ENCODE results near the gene COMMD10. TPM values are rescaled to one million over a fixed set of nuclear protein-coding genes. Genes with fewer than 3 reads are reported as not detected.

Gene COMMD10
- total and polyA plus RNA-seq, 2 experiments from 2014 or later, result 26.0 to 38.9 TPM

GRCh38 chr5:116280149-116280803 lies 195.5 kb downstream of the COMMD10 start:
- no peak for TF ChIP-seq EZH2phosphoT487 (IDR thresholded peaks at IDR 0.05; ENCODE audit: insufficient read depth, low read depth)
- no peak for TF ChIP-seq EZH2 (IDR thresholded peaks at IDR 0.05; ENCODE audit: insufficient read depth, poor library complexity, severe bottlenecking)
- DNase-seq, result no peak
- Histone ChIP-seq H3K4me3 (no peak overlapping the region), H3K27ac (no peak overlapping the region), H3K27me3 (replicated peaks; ENCODE audit: insufficient read depth) (no peaks in the 10 kb centered on the region), H3K9ac (no peak overlapping the region), H3K36me3 (ENCODE audit: low read depth) (peaks cover 7% of the 10 kb centered on the region; the same call in 1 of the 2 replicates), H3K9me2 (ENCODE audit: insufficient read depth) (no peaks in the 10 kb centered on the region), H3K9me3 (ENCODE audit: low read depth) (no peaks in the 10 kb centered on the region), H3F3A (ENCODE audit: insufficient read depth) (no peaks in the 10 kb centered on the region), H2AFZ (no peak overlapping the region), H3K79me2 (ENCODE audit: insufficient read depth) (no peaks in the 10 kb centered on the region), H3K4me2 (ENCODE audit: unreplicated experiment) (no peak overlapping the region), H4K20me1 (ENCODE audit: insufficient read depth) (no peaks in the 10 kb centered on the region), H3K4me1 (ENCODE audit: insufficient read depth) (no peaks in the 10 kb centered on the region)
- in situ Hi-C loops (cut with MboI), result no loop called here
- 93 to 96% methylated on average over 5 of the region's 5 CpGs for WGBS, 2 experiments (ENCODE audit: low coverage in 1 of 2, low lambda C conversion rate in 2 of 2, missing lambda C conversion rate in 2 of 2)

- Histone ChIP-seq H3K9ac (peak overlapping the region; percentile 36), H3K27me3 (replicated peaks; ENCODE audit: insufficient read depth) (no peaks in the 10 kb centered on the region), H3F3A (ENCODE audit: insufficient read depth) (no peaks in the 10 kb centered on the region), H3K4me3 (peak overlapping the region; percentile 30; the same call in 1 of the 2 replicates), H3K79me2 (ENCODE audit: insufficient read depth) (no peaks in the 10 kb centered on the region), H4K20me1 (ENCODE audit: insufficient read depth) (no peaks in the 10 kb centered on the region), H2AFZ (peak overlapping the region; percentile 18; the same call in 1 of the 2 replicates), H3K36me3 (ENCODE audit: low read depth) (peaks cover 7% of the 10 kb centered on the region; the same call in 1 of the 2 replicates), H3K4me2 (ENCODE audit: unreplicated experiment) (peak overlapping the region; percentile 63), H3K9me2 (ENCODE audit: insufficient read depth) (no peaks in the 10 kb centered on the region), H3K9me3 (ENCODE audit: low read depth) (no peaks in the 10 kb centered on the region), H3K27ac (no peak overlapping the region), H3K4me1 (ENCODE audit: insufficient read depth) (no peaks in the 10 kb centered on the region)
- 3 to 10% methylated on average over 1 of the region's 1 CpG for WGBS, 2 experiments (ENCODE audit: low coverage in 1 of 2, low lambda C conversion rate in 2 of 2, missing lambda C conversion rate in 2 of 2)
- DNase-seq, result no peak
- in situ Hi-C loops (cut with MboI), result no loop called here
- no peak for TF ChIP-seq EZH2phosphoT487 (IDR thresholded peaks at IDR 0.05; ENCODE audit: insufficient read depth, low read depth)
- TF ChIP-seq EZH2 (IDR thresholded peaks at IDR 0.05; ENCODE audit: insufficient read depth, poor library complexity, severe bottlenecking), result no peak
These were observed 196.5 kb downstream of the COMMD10 start for GRCh38 chr5:116281309-116281708.

- Histone ChIP-seq H3K36me3 (ENCODE audit: low read depth) (0 out of 2 replicates have a peak, but pooled peaks cover 4% of the 10 kb centered on the region), H3K79me2 (ENCODE audit: insufficient read depth) (no peaks in the 10 kb centered on the region), H3K4me2 (ENCODE audit: unreplicated experiment) (no peak overlapping the region), H3K9me2 (ENCODE audit: insufficient read depth) (no peaks in the 10 kb centered on the region), H3F3A (ENCODE audit: insufficient read depth) (no peaks in the 10 kb centered on the region), H3K4me1 (ENCODE audit: insufficient read depth) (no peaks in the 10 kb centered on the region), H3K4me3 (no peak overlapping the region), H4K20me1 (ENCODE audit: insufficient read depth) (no peaks in the 10 kb centered on the region), H3K27ac (no peak overlapping the region), H2AFZ (no peak overlapping the region), H3K9me3 (ENCODE audit: low read depth) (no peaks in the 10 kb centered on the region), H3K9ac (no peak overlapping the region), H3K27me3 (replicated peaks; ENCODE audit: insufficient read depth) (no peaks in the 10 kb centered on the region)
- TF ChIP-seq EZH2phosphoT487 (IDR thresholded peaks at IDR 0.05; ENCODE audit: insufficient read depth, low read depth) (no peak), EZH2 (IDR thresholded peaks at IDR 0.05; ENCODE audit: insufficient read depth, poor library complexity, severe bottlenecking) (no peak)
- DNase-seq, result no peak
- in situ Hi-C loops (cut with MboI), result no loop called here
- WGBS, 2 experiments (ENCODE audit: low coverage in 1 of 2, low lambda C conversion rate in 2 of 2, missing lambda C conversion rate in 2 of 2), result 88 to 91% methylated on average over 2 of the region's 2 CpGs
These were observed 203.7 kb downstream of the COMMD10 start for GRCh38 chr5:116288524-116288923.

- DNase-seq, result no peak
- no peaks in the 10 kb centered on the region for H3K27me3 ChIP-seq (replicated peaks; ENCODE audit: insufficient read depth)
- no peaks in the 10 kb centered on the region for H3F3A ChIP-seq (ENCODE audit: insufficient read depth)
- H3K9ac ChIP-seq, result no peak overlapping the region
- no peaks in the 10 kb centered on the region for H4K20me1 ChIP-seq (ENCODE audit: insufficient read depth)
- no peak overlapping the region for H3K27ac ChIP-seq
- 0 out of 2 replicates have a peak, but pooled peaks cover 4% of the 10 kb centered on the region for H3K36me3 ChIP-seq (ENCODE audit: low read depth)
- TF ChIP-seq EZH2phosphoT487 (IDR thresholded peaks at IDR 0.05; ENCODE audit: insufficient read depth, low read depth) (no peak), EZH2 (IDR thresholded peaks at IDR 0.05; ENCODE audit: insufficient read depth, poor library complexity, severe bottlenecking) (no peak)
- H3K79me2 ChIP-seq (ENCODE audit: insufficient read depth), result no peaks in the 10 kb centered on the region
- H3K4me3 ChIP-seq, result no peak overlapping the region
- in situ Hi-C loops (cut with MboI), result no loop called here
- no peaks in the 10 kb centered on the region for H3K9me2 ChIP-seq (ENCODE audit: insufficient read depth)
- H3K9me3 ChIP-seq (ENCODE audit: low read depth), result no peaks in the 10 kb centered on the region
- H3K4me2 ChIP-seq (ENCODE audit: unreplicated experiment), result no peak overlapping the region
- H3K4me1 ChIP-seq (ENCODE audit: insufficient read depth), result no peaks in the 10 kb centered on the region
- no peak overlapping the region for H2AFZ ChIP-seq
- WGBS, 2 experiments (ENCODE audit: low coverage in 1 of 2, low lambda C conversion rate in 2 of 2, missing lambda C conversion rate in 2 of 2), result 65 to 74% methylated on average over 3 of the region's 3 CpGs
These were observed 204.5 kb downstream of the COMMD10 start for GRCh38 chr5:116289276-116289675.

Data from GM23248 (cell line).